GM20000 (cell line): ENCODE data around the gene PHLDB1.

Experiments used
- DNase-seq: peaks from one replicate; pipeline ENCODE4 v3.0.0; 2012; ENCODE audit warnings: low spot score
- TF ChIP-seq, protein P1 (sequence below): IDR thresholded peaks from 2 replicates; pipeline ENCODE4 v1.5.1; 2012; ENCODE audit warnings: mild to moderate bottlenecking, control low read depth; ENCODE audit errors: extremely low read depth, missing control alignments

PHLDB1 gene

DNA sequence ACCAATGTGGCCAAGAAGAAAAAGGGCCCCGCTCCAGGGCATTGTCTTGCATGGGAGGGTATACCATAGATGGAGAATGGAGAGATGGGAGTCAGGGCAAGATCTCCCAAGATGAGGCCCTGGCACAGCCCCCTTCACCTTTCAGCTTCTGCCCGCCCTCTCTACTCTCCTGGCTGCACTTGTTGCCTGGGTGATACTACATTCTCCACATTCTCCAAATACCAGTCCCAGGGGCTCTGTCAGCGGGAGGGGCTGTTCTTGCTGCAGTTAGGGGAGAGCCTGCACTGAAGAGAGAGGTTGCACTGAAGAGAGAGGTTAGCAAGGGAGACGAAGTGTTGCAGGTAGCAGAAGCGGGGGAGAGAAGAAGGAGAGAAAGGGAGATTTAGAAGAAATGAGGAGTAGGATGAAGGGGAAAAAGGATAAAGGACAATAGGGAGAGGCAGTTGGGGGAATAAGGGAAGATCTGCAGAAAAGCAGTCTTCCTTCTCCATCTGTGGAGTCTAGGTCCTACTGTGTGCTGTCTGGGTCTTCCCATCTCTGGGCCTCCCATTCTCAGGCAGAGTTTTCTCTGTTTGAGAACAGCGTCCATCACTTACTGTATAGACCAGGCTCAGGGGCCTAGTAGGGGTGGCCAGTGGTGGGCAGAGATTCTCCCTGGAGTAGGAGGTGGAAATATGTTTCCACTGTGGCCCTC is 8.0 kb downstream of the PHLDB1 start:
- no peak for DNase-seq
- TF ChIP-seq, protein P1, sequence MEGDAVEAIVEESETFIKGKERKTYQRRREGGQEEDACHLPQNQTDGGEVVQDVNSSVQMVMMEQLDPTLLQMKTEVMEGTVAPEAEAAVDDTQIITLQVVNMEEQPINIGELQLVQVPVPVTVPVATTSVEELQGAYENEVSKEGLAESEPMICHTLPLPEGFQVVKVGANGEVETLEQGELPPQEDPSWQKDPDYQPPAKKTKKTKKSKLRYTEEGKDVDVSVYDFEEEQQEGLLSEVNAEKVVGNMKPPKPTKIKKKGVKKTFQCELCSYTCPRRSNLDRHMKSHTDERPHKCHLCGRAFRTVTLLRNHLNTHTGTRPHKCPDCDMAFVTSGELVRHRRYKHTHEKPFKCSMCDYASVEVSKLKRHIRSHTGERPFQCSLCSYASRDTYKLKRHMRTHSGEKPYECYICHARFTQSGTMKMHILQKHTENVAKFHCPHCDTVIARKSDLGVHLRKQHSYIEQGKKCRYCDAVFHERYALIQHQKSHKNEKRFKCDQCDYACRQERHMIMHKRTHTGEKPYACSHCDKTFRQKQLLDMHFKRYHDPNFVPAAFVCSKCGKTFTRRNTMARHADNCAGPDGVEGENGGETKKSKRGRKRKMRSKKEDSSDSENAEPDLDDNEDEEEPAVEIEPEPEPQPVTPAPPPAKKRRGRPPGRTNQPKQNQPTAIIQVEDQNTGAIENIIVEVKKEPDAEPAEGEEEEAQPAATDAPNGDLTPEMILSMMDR, result no peak

DNA sequence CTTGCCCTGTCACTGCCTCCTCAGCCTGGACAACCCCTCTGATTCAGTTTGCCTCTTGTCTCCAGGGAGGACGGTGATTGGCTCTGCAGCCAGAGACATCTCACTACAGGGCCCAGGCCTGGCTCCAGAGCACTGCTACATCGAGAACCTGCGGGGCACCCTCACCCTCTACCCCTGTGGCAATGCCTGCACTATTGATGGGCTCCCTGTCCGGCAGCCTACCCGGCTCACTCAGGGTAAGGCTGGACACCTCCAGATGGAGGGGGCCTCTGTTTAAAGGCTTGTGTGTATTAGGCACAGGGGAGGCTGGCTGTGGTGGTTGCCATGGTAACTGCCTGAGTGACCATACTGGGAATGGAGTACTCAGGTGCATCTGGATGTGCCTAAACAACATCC is 8.6 kb downstream of the PHLDB1 start:
- DNase-seq, result no peak
- TF ChIP-seq, protein P1, result no peak

DNA sequence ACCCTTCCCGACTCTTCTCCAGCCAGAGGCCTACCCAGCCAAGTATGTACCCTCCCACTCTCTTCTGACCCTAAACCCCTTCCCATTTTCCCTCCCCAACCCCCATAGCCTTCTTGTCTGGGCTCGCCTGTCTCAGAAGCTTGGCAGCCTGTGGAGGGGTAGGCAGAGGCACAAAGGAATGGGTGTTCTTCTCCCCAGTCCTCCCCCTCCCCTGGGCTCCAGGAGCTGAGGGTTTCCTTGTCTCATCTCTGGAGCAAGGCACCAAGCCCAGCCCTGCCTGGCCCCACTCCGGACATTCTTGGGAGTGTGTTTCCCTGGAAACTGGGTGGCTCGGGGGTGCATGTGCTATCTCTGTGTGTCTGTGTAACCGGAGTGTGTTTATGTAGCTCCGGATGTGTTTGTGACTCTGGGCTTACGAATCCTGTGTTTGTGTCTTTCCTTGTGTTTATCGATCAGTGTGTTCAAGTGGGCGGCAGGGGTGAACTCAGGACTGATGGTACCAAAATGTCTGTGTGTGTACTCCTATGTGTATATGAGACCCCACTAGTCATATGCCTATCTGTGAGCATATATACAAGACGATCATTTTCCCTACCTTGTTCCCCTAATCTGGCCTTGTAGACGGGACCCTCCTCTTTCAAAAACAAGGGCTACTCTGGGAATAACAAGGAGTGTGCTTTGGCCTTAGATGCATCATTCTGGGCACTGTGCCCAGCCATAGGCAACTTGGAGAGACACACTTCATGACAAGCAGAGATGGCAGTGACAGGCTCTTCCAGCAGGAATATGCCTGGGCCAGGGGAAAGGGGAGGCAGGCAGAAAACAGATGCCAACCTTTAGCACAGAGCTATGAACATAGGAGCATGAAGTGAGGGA is 10.9 kb downstream of the PHLDB1 start:
- TF ChIP-seq, protein P1, result no peak

DNA sequence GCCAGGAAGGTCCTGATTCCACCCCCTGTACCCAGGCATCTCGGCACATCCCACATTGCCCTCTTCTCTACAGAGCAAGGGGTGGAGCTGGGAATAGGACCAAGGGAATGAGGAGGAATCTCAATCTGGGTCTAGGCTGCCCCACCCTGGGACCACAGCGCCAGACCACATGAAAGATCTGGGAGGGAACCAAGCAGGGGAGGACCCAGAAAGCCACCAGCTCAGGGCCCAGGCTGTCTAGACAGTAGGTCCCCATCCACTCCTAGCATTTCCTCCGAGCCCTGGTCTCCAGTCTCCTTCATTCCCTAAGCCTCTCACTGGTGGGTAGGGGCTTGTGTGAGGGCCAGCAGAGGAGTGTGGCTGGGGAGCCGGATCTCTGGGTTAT is 11.6 kb downstream of the PHLDB1 start:
- TF ChIP-seq, protein P1, result no peak
- no peak for DNase-seq

More for the DNA sequence above, 10.9 kb downstream of the PHLDB1 start:
- DNase-seq, result no peak

DNA sequence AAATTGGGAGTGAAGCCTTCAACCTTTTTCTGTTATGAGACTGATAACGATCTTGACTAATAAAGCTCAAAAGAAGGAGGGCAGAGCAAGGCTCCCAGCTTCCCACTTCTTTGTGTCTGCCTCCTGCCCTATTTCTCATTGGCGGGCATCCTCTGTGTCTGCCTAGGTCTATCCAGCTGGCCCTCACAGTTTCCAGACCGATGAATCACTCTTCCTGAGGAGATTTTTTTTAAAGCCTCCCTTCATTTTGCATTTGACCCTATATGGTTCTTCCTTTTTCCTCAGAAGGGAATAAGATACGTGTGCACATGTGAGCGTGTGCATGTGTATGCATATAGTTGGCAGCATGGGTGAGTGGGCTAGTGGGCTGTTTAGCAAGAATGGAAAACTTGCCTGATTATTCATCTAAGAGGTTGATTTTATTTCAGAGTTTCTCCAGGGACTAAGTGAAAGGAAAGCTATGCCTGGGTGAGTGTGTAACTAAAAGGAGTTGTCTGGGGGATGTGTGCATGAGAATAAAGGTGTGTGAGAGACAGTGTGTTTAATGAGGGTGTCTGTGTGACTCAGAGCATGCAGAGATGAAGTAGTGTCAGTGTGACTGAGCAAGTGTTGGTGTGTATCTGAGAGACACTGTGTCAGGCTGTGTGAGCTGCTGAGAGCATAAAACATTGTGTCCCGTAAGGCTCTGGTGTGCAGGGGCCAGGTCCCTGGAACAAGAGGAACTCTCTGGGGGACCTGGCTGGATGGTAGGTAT is 12.2 kb downstream of the PHLDB1 start:
- no peak for DNase-seq

DNA sequence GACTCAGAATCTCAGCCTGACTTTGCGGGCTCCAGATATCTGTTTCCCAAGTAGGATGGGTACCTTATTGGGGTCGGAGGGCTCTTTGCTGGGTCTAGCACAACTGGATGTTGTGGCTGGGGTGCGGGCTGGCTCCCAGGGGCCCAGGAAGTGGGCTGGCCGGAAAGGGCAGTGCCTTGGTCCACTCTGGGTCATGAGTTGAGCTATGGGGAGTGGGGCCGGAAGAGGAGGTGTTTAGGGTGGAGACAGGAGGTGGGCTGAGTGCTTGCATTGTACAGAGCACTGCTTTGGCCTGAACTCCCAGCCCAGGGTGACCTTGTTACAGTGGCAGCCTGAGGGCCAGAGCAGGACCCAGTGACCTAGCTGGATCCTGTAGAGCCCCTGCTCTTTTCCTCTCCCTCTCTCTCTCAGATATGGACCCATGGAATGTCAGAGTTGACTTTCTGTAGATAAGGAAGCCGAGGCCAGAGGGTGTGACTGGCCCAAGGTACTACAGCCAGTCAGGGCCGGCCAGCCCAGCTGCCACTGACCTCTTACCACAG is 13.2 kb downstream of the PHLDB1 start:
- TF ChIP-seq, protein P1, result no peak

More for the DNA sequence above, 12.2 kb downstream of the PHLDB1 start:
- TF ChIP-seq, protein P1, result no peak

More for the DNA sequence above, 13.2 kb downstream of the PHLDB1 start:
- no peak for DNase-seq
